ENCODE measurements around the gene FMN2. TPM values are rescaled to one million over a fixed set of nuclear protein-coding genes. Genes with fewer than 3 reads are reported as not detected.
A peak's percentile ranks its signal among the peaks of the same experiment; 100 is the strongest.

The FMN2 gene
- total RNA-seq, 1 experiment from 2014 or later, result 0.59 TPM

- no peak overlapping the region for H3K4me2 ChIP-seq (ENCODE audit: insufficient read depth, insufficient read length, low read length)
- H3K9me3 ChIP-seq (ENCODE audit: control insufficient read depth, low read depth, low read length), result no peaks in the 10 kb centered on the region
- H2AK5ac ChIP-seq (ENCODE audit: insufficient read length, low read length), result no peak overlapping the region
- H3T11ph ChIP-seq (ENCODE audit: low read length), result no peak overlapping the region
- WGBS (ENCODE audit: extremely low coverage, insufficient read length, low lambda C conversion rate), result no CpG with 5 or more reads among the region's 6 CpGs
- no peak overlapping the region for H2AFZ ChIP-seq (ENCODE audit: low read length)
- no peak overlapping the region for H2BK15ac ChIP-seq (ENCODE audit: low read depth, low read length)
- TF ChIP-seq CTCF (conservative IDR thresholded peaks at IDR 0.05), result peak; percentile 81
- H4K5ac ChIP-seq (ENCODE audit: insufficient read length, low read depth, low read length), result no peak overlapping the region
- no peaks in the 10 kb centered on the region for H3K79me2 ChIP-seq (ENCODE audit: insufficient read depth, low read length)
- no peak overlapping the region for H3K56ac ChIP-seq (ENCODE audit: insufficient read length, low read depth, low read length)
- H2BK12ac ChIP-seq (ENCODE audit: insufficient read length, low read depth, low read length), result no peak overlapping the region
- no peak overlapping the region for H4K91ac ChIP-seq (ENCODE audit: insufficient read length, low read depth, low read length)
- H3K14ac ChIP-seq (ENCODE audit: insufficient read depth, low read length), result no peak overlapping the region
- H3K4ac ChIP-seq (ENCODE audit: low read depth, low read length), result no peak overlapping the region
- no peak overlapping the region for H3K9ac ChIP-seq (ENCODE audit: extremely low read depth, insufficient read length, low read length)
- no peak overlapping the region for H3K23ac ChIP-seq (ENCODE audit: insufficient read length, low read depth, low read length)
- H3K4me1 ChIP-seq (ENCODE audit: insufficient read depth, low read length), result no peaks in the 10 kb centered on the region
- no peak overlapping the region for H3K27ac ChIP-seq (ENCODE audit: insufficient read length, low read depth, low read length)
- no peak for DNase-seq
- H2BK120ac ChIP-seq (ENCODE audit: low read depth, low read length, poor library complexity, severe bottlenecking), result no peak overlapping the region
- H2BK20ac ChIP-seq (ENCODE audit: low read depth, low read length, poor library complexity, severe bottlenecking), result no peak overlapping the region
- H3K4me1 Mint-ChIP-seq, result peaks cover 10 to 14% of the 10 kb centered on the region in 2 experiments
- no peak overlapping the region for H2BK5ac ChIP-seq (ENCODE audit: insufficient read length, low read length)
- H4K20me1 ChIP-seq (ENCODE audit: control insufficient read depth, insufficient read depth, insufficient read length), result no peaks in the 10 kb centered on the region
- no peak overlapping the region for H3K18ac ChIP-seq (ENCODE audit: insufficient read length, low read depth, low read length)
- no peak overlapping the region for H4K8ac ChIP-seq (replicated peaks; ENCODE audit: insufficient read length, low read depth, low read length)
- no peaks in the 10 kb centered on the region for H3K9me3 Mint-ChIP-seq
- H3K27ac Mint-ChIP-seq, result no peak overlapping the region
- H3K36me3 Mint-ChIP-seq (ENCODE audit: insufficient read depth in 1 of 3, low read depth in 3 of 3), result no peaks in the 10 kb centered on the region
- H3K4me3 Mint-ChIP-seq, result no peak overlapping the region
- H3K79me1 ChIP-seq (ENCODE audit: insufficient read depth, low read depth, low read length, poor library complexity, severe bottlenecking), result no peaks in the 10 kb centered on the region
- H3K27me3 Mint-ChIP-seq (ENCODE audit: low read depth), result peaks cover 5% of the 10 kb centered on the region
- H3K23me2 ChIP-seq (ENCODE audit: insufficient read length, low read depth, low read length, poor library complexity, severe bottlenecking), result no peaks in the 10 kb centered on the region
- H3K27me3 ChIP-seq (ENCODE audit: insufficient read depth, low read length), result no peaks in the 10 kb centered on the region
Observed at GRCh38 chr1:240189386-240189989, 97.8 kb downstream of the FMN2 start.
